HepG2 (cell line): ENCODE measurements around the gene KANK4. TPM values are rescaled to one million over a fixed set of nuclear protein-coding genes. Genes with fewer than 3 reads are reported as not detected.

Source experiments
- ATAC-seq: fragments of 200-7000 bp; cut with Tn5 transposase; 3 replicates; pipeline ENCODE4 v1.9.1; 2020; ENCODE audit warnings: mild to moderate bottlenecking, moderate library complexity
- BruUV-seq: library from RNA; stranded (reverse); fragments of 400-500 nt; replicated peaks from 2 replicates; lab custom pipeline; 2021; lab: Mats Ljungman, UMichigan
- CTCF ChIA-PET: fragments of 300-600 bp; formaldehyde crosslinking; extraction: SDS; loops from one replicate; lab custom pipeline; 2021; ENCODE audit warnings: low total read pairs, inconsistent platforms, low intra/inter-chr PET ratio; lab: Yijun Ruan, JAX
- POLR2A ChIA-PET: fragments of 350-600 bp; sonication (Branson Sonifier 250); formaldehyde crosslinking; loops from one replicate; lab custom pipeline; 2020; ENCODE audit warnings: antibody characterized with exemption, inconsistent platforms; lab: Yijun Ruan, JAX
- DNase-seq: peaks from one replicate; pipeline ENCODE4 v3.0.0-alpha.2; 2015; ENCODE audit warnings: low spot score
- FAIRE-seq: peaks from 3 replicates; lab custom pipeline; 2011; peaks lifted over from hg19 to GRCh38; lab: Jason Lieb, UNC
- H2AFZ ChIP-seq: one replicate; pipeline ENCODE4 v1.6.1; 2011; ENCODE audit warnings: low read length, inconsistent platforms
- H3K27ac ChIP-seq: fragments of 300-600 bp; 3 replicates; pipeline ENCODE4 v1.8.0; 2011; ENCODE audit warnings: mixed run types, mild to moderate bottlenecking, mixed read lengths, low read length, inconsistent platforms; ENCODE audit not compliant: insufficient read depth; ENCODE audit errors: extremely low read length
- H3K27me3 ChIP-seq, 2 experiments: fragments of 200-600 bp in 1 of 2; 2 replicates in 1 of 2; 3 replicates in 1 of 2; pipeline versions ENCODE4 v1.6.0 to v1.8.0; 2011; ENCODE audit warnings: low read length in 2 of 2, mild to moderate bottlenecking in 2 of 2, moderate library complexity in 2 of 2, inconsistent platforms in 1 of 2; ENCODE audit not compliant: insufficient read depth in 2 of 2, control insufficient read depth in 1 of 2
- H3K36me3 ChIP-seq, 2 experiments: fragments of 200-600 bp in 1 of 2; replicated peaks in 1 of 2; 2 replicates in 1 of 2; 3 replicates in 1 of 2; pipeline versions ENCODE4 v1.5.1 to v1.8.0; 2011; ENCODE audit warnings: low read length in 2 of 2, inconsistent platforms in 1 of 2; ENCODE audit not compliant: insufficient read depth in 2 of 2, control insufficient read depth in 1 of 2
- H3K4me1 ChIP-seq: 2 replicates; pipeline ENCODE4 v1.5.1; 2012; ENCODE audit warnings: low read length, inconsistent platforms; ENCODE audit not compliant: insufficient read depth
- H3K4me2 ChIP-seq: 2 replicates; pipeline ENCODE4 v1.6.0; 2011; ENCODE audit warnings: low read depth, low read length, inconsistent platforms
- H3K4me3 ChIP-seq, 3 experiments: fragments of 200-600 bp in 1 of 3; sonication (generic), shearing (Covaris generic) in 1 of 3; replicated peaks in 1 of 3; 2 replicates each; pipeline ENCODE4 v1.5.1; 2011 to 2016; ENCODE audit warnings: low read length in 3 of 3, inconsistent platforms in 2 of 3, low read depth in 2 of 3, mild to moderate bottlenecking in 2 of 3, control low read depth in 1 of 3, mixed read lengths in 1 of 3; ENCODE audit not compliant: insufficient read depth in 1 of 3
- H3K79me2 ChIP-seq: one replicate; pipeline ENCODE4 v1.6.1; 2011; ENCODE audit warnings: low read length, inconsistent platforms; ENCODE audit not compliant: insufficient read depth
- H3K9ac ChIP-seq: 2 replicates; pipeline ENCODE4 v1.6.0; 2011; ENCODE audit warnings: mild to moderate bottlenecking, low read depth, low read length, inconsistent platforms; ENCODE audit not compliant: insufficient read depth
- H3K9me3 ChIP-seq: 2 replicates; pipeline ENCODE4 v1.5.1; 2012; ENCODE audit warnings: mild to moderate bottlenecking, low read length
- H4K20me1 ChIP-seq: 2 replicates; pipeline ENCODE4 v1.6.0; 2011; ENCODE audit warnings: inconsistent platforms, mild to moderate bottlenecking, low read length, moderate library complexity; ENCODE audit not compliant: insufficient read depth
- CREM ChIP-seq, 2 experiments: sonication (generic) in 1 of 2; formaldehyde crosslinking in 1 of 2; IDR thresholded peaks; 2 replicates each; pipeline versions ENCODE4 v1.4.0 to v1.6.1; 2016 to 2020; ENCODE audit warnings: antibody characterized with exemption in 1 of 2, mild to moderate bottlenecking in 1 of 2, missing genetic modification reagents in 1 of 2
- ESRRA ChIP-seq: sonication (generic); formaldehyde crosslinking; IDR thresholded peaks from 2 replicates; pipeline ENCODE4 v1.5.1; 2020; ENCODE audit warnings: mild to moderate bottlenecking, low read depth, missing genetic modification reagents
- KDM6A ChIP-seq: IDR thresholded peaks from 2 replicates; pipeline ENCODE4 v1.6.1; 2016; ENCODE audit warnings: low read depth
- KMT2B ChIP-seq: IDR thresholded peaks from 2 replicates; pipeline ENCODE4 v1.6.1; 2016; ENCODE audit warnings: missing genetic modification reagents, missing compliant biosample characterization
- MED13 ChIP-seq: sonication (generic); formaldehyde crosslinking; IDR thresholded peaks from 2 replicates; pipeline ENCODE4 v1.5.0; 2020; ENCODE audit warnings: missing genetic modification reagents
- MIER2 ChIP-seq: IDR thresholded peaks from 2 replicates; pipeline ENCODE4 v1.6.1; 2016; ENCODE audit warnings: missing biosample characterization, missing genetic modification reagents
- PCBP1 ChIP-seq: fragments of 200-400 bp; formaldehyde crosslinking; IDR thresholded peaks from 2 replicates; pipeline ENCODE4 v1.6.1; 2017; ENCODE audit warnings: mild to moderate bottlenecking, low read depth, low read length, borderline replicate concordance
- THAP11 ChIP-seq: IDR thresholded peaks from 2 replicates; pipeline ENCODE4 v1.6.1; 2016; ENCODE audit warnings: missing biosample characterization, missing genetic modification reagents
- ZNF678 ChIP-seq: sonication (generic); formaldehyde crosslinking; IDR thresholded peaks from 2 replicates; pipeline ENCODE4 v1.4.0; 2020; ENCODE audit warnings: mild to moderate bottlenecking, missing genetic modification reagents
- WGBS: methylation state at CpG from one replicate; pipeline ENCODE4 v1.1.6; 2017; ENCODE audit warnings: low lambda C conversion rate; 5-methylcytosine and 5-hydroxymethylcytosine counted together
- in situ Hi-C: cut with HindIII; loops from 2 replicates; pipeline ENCODE4 v1.10.0; 2017; ENCODE audit warnings: low pct_unique_long_range_greater_than_20kb; ENCODE audit not compliant: extremely low pct_ligation_motif_present
- intact Hi-C: fragments of 100-400 bp; cut with micrococcal nuclease; formaldehyde crosslinking; loops from one replicate; pipeline ENCODE4 v1.10.0; 2022; ENCODE audit not compliant: unreplicated experiment
- polyA plus RNA-seq, 8 experiments: library from polyadenylated mRNA; depleted of rRNA in 3 of 8; stranded (reverse) in 7 of 8; unstranded in 1 of 8; fragments of >200 nt; fragmentation: Illumina TruSeq in 4 of 8; extraction: Trizol in 4 of 8; gene quantifications; 2 replicates each; pipeline versions ENCODE4 v1.2.1 to v1.2.3, GENCODE V29; 2011 to 2016; ENCODE audit warnings: low read depth in 4 of 8, missing spikeins in 1 of 8, mixed read lengths in 1 of 8; ENCODE audit not compliant: insufficient read depth in 1 of 8
- total RNA-seq, 5 experiments: library from RNA; depleted of rRNA; stranded (reverse); fragments of >200 nt; fragmentation: Illumina TruSeq; extraction: Trizol; gene quantifications; 2 replicates each; pipeline ENCODE4 v1.2.3, GENCODE V29; 2016; ENCODE audit warnings: low read depth in 1 of 5
- TF ChIP-seq, protein P1 (sequence below): IDR thresholded peaks from 2 replicates; pipeline ENCODE4 v1.6.1; 2016; ENCODE audit warnings: low read depth, control low read depth

Gene KANK4
- total and polyA plus RNA-seq, 2 of the 13 experiments (the other 11 are each of a cell fraction or from before 2014, with no cell fraction given): 16.1 to 25.7 TPM

DNA sequence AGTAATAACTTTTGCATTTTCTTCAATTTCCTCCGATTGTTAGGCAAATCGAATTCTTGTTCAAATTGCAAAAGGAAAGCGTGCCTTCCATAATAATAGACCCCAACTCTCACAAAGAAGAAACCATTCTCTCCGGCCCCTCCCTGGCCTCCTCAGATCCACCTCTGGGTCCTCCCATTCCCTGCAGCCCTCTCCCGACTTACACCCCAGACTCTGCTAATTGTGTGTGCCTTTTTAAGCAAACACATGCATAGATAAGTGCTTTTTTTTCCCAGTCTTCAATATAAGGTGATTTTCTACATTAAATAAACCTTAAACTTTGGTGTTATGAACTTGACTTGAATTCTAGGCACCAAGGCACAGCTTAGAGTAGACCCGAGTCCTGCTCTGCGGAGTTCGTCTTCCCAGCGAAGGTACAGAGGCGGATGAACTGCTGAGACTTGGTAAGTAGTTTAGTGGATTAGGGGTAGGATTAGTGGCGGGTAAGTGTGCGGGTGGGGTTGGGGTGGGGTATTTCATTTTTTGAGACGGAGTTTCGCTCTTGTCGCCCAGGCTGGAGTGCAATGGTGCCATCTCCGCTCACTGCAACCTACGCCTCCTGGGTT is 123.0 kb downstream of the KANK4 start:
- no peaks in the 10 kb centered on the region for H3K36me3 ChIP-seq
- H3K9ac ChIP-seq: no peak overlapping the region
- CTCF ChIA-PET: no interaction called here

More for the DNA sequence above, 123.0 kb downstream of the KANK4 start:
- Histone ChIP-seq H2AFZ (no peak overlapping the region), H3K4me3 (no peak overlapping the region), H3K27ac (no peak overlapping the region), H4K20me1 (no peaks in the 10 kb centered on the region), H3K79me2 (no peaks in the 10 kb centered on the region), H3K9me3 (no peaks in the 10 kb centered on the region), H3K4me1 (peaks cover 24% of the 10 kb centered on the region), H3K4me2 (no peak overlapping the region), H3K27me3 (no peaks in the 10 kb centered on the region)
- FAIRE-seq (no peak), DNase-seq (no peak), ATAC-seq (no peak)
- WGBS: 84% methylated on average over 17 of the region's 17 CpGs
- intact Hi-C loops (no loop called here), in situ Hi-C loops (no loop called here)
- POLR2A ChIA-PET: no interaction called here
- BruUV-seq: no TSS peak
- TF ChIP-seq, protein P1, sequence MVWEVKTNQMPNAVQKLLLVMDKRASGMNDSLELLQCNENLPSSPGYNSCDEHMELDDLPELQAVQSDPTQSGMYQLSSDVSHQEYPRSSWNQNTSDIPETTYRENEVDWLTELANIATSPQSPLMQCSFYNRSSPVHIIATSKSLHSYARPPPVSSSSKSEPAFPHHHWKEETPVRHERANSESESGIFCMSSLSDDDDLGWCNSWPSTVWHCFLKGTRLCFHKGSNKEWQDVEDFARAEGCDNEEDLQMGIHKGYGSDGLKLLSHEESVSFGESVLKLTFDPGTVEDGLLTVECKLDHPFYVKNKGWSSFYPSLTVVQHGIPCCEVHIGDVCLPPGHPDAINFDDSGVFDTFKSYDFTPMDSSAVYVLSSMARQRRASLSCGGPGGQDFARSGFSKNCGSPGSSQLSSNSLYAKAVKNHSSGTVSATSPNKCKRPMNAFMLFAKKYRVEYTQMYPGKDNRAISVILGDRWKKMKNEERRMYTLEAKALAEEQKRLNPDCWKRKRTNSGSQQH: no peak
- TF ChIP-seq MED13 (CRISPR knock-in tag) (no peak), ZNF678 (CRISPR knock-in tag) (no peak), ESRRA (no peak), THAP11 (CRISPR knock-in tag) (no peak), MIER2 (CRISPR knock-in tag) (no peak), PCBP1 (no peak), CREM (IDR thresholded peaks at IDR 0.05) (no peak), CREM (CRISPR knock-in tag; IDR thresholded peaks at IDR 0.05) (no peak), KMT2B (CRISPR knock-in tag) (no peak), KDM6A (CRISPR knock-in tag) (no peak)
